H1 (cell line): ENCODE data around the gene DUSP12. TPM values are rescaled to one million over a fixed set of nuclear protein-coding genes. Genes with fewer than 3 reads are reported as not detected.

ENCODE experiments used
- CTCF ChIA-PET: fragments of 300-600 bp; sonication (Branson Sonifier 250); formaldehyde crosslinking; loops from one replicate; lab custom pipeline; 2021; ENCODE audit not compliant: partially characterized antibody; lab: Charles Lee
- POLR2A ChIA-PET: fragments of 300-600 bp; sonication (Branson Sonifier 250); formaldehyde crosslinking; loops from one replicate; lab custom pipeline; 2021; ENCODE audit warnings: inconsistent platforms; ENCODE audit not compliant: partially characterized antibody; lab: Charles Lee
- DNase-seq, 2 experiments: peaks; one replicate each; pipeline versions ENCODE4 v3.0.0 to v3.0.0-alpha.2; 2010 to 2022; ENCODE audit warnings: low spot score in 2 of 2, low read depth in 1 of 2, mixed read lengths in 1 of 2
- FAIRE-seq: peaks from 2 replicates; lab custom pipeline; 2011; peaks lifted over from hg19 to GRCh38; lab: Jason Lieb, UNC
- H2AFZ ChIP-seq: 2 replicates; pipeline ENCODE4 v1.8.1; 2012; ENCODE audit warnings: low read length, inconsistent platforms
- H2AK5ac ChIP-seq: 2 replicates; pipeline ENCODE4 v1.6.1; 2013; ENCODE audit warnings: low read depth, low read length
- H2BK120ac ChIP-seq: replicated peaks from 2 replicates; pipeline ENCODE3; 2013; ENCODE audit warnings: low read depth, low read length, inconsistent platforms
- H2BK12ac ChIP-seq: 2 replicates; pipeline ENCODE4 v1.6.1; 2013; ENCODE audit warnings: low read depth, low read length
- H2BK15ac ChIP-seq: 2 replicates; pipeline ENCODE4 v1.6.1; 2013; ENCODE audit warnings: low read length
- H2BK20ac ChIP-seq: 2 replicates; pipeline ENCODE4 v1.6.1; 2013; ENCODE audit warnings: low read length
- H2BK5ac ChIP-seq: 2 replicates; pipeline ENCODE4 v1.6.1; 2013; ENCODE audit warnings: low read depth, low read length
- H3K14ac ChIP-seq: 2 replicates; pipeline ENCODE4 v1.6.1; 2013; ENCODE audit warnings: inconsistent platforms; ENCODE audit not compliant: insufficient read length
- H3K18ac ChIP-seq: 2 replicates; pipeline ENCODE4 v1.6.1; 2013; ENCODE audit warnings: low read length; ENCODE audit errors: extremely low read depth
- H3K23ac ChIP-seq: 2 replicates; pipeline ENCODE4 v1.6.1; 2013; ENCODE audit warnings: inconsistent platforms; ENCODE audit not compliant: insufficient read length
- H3K23me2 ChIP-seq: 2 replicates; pipeline ENCODE4 v1.6.1; 2013; ENCODE audit warnings: low read depth, low read length
- H3K27ac ChIP-seq: 2 replicates; pipeline ENCODE4 v1.6.1; 2011; ENCODE audit warnings: low read depth, low read length, inconsistent platforms
- H3K27me3 ChIP-seq, 4 experiments: replicated peaks in 1 of 4; 1 replicate in 1 of 4; 2 replicates in 3 of 4; pipeline versions ENCODE4 v1.6.1 to v1.8.1; 2011 to 2013; ENCODE audit warnings: low read length in 3 of 4, mild to moderate bottlenecking in 3 of 4, inconsistent platforms in 2 of 4, mixed read lengths in 2 of 4, moderate library complexity in 1 of 4; ENCODE audit not compliant: control insufficient read depth in 3 of 4, insufficient read depth in 3 of 4; ENCODE audit errors: extremely low read depth in 1 of 4
- H3K36me3 ChIP-seq, 4 experiments: 2 replicates each; pipeline versions ENCODE4 v1.6.1 to v1.8.1; 2011 to 2013; ENCODE audit warnings: mild to moderate bottlenecking in 4 of 4, low read length in 3 of 4, moderate library complexity in 2 of 4, control low read depth in 1 of 4, inconsistent platforms in 1 of 4; ENCODE audit not compliant: insufficient read depth in 4 of 4, control insufficient read depth in 2 of 4
- H3K4ac ChIP-seq: replicated peaks from 2 replicates; pipeline ENCODE3; 2013; ENCODE audit warnings: low read length, low read depth, mixed read lengths, inconsistent platforms; ENCODE audit not compliant: insufficient read length
- H3K4me1 ChIP-seq, 4 experiments: replicated peaks in 1 of 4; 1 replicate in 1 of 4; 2 replicates in 3 of 4; pipeline versions ENCODE4 v1.6.1 to v1.8.1; 2011 to 2013; ENCODE audit warnings: low read length in 3 of 4, inconsistent platforms in 2 of 4, mixed read lengths in 1 of 4; ENCODE audit not compliant: insufficient read depth in 4 of 4, control insufficient read depth in 3 of 4
- H3K4me2 ChIP-seq, 2 experiments: 2 replicates each; pipeline versions ENCODE4 v1.6.1 to v1.8.1; 2011 to 2013; ENCODE audit warnings: low read depth in 2 of 2, low read length in 2 of 2, control low read depth in 1 of 2, inconsistent platforms in 1 of 2, mild to moderate bottlenecking in 1 of 2; ENCODE audit not compliant: insufficient read depth in 1 of 2
- H3K4me3 ChIP-seq, 4 experiments: fragments of 200-600, 300-600 bp in 1 of 4; sonication (generic), shearing (Covaris generic), sonication (Bioruptor Twin) in 1 of 4; 2 replicates each; pipeline versions ENCODE4 v1.5.1 to v1.8.1; 2011 to 2016; ENCODE audit warnings: low read length in 4 of 4, low read depth in 3 of 4, control low read depth in 2 of 4, inconsistent platforms in 2 of 4, mild to moderate bottlenecking in 2 of 4, mixed read lengths in 1 of 4, moderate library complexity in 1 of 4; ENCODE audit not compliant: insufficient read depth in 2 of 4; ENCODE audit errors: extremely low read depth in 1 of 4
- H3K56ac ChIP-seq: replicated peaks from 2 replicates; pipeline ENCODE3; 2013; ENCODE audit warnings: low read depth, mild to moderate bottlenecking, mixed read lengths, low read length, inconsistent platforms; ENCODE audit not compliant: insufficient read length
- H3K79me1 ChIP-seq: 2 replicates; pipeline ENCODE4 v1.6.1; 2013; ENCODE audit warnings: low read depth, low read length, control low read depth
- H3K79me2 ChIP-seq, 2 experiments: 2 replicates each; pipeline versions ENCODE4 v1.6.1 to v1.8.1; 2012 to 2013; ENCODE audit warnings: low read length in 2 of 2, mild to moderate bottlenecking in 2 of 2, inconsistent platforms in 1 of 2; ENCODE audit not compliant: insufficient read depth in 2 of 2, control insufficient read depth in 1 of 2
- H3K9ac ChIP-seq, 4 experiments: replicated peaks in 1 of 4; 1 replicate in 1 of 4; 2 replicates in 3 of 4; pipeline versions ENCODE4 v1.6.1 to v1.8.1; 2011 to 2013; ENCODE audit warnings: low read depth in 3 of 4, low read length in 3 of 4, control low read depth in 2 of 4, mild to moderate bottlenecking in 2 of 4, moderate library complexity in 2 of 4, inconsistent platforms in 1 of 4; ENCODE audit errors: extremely low read depth in 1 of 4
- H3K9me3 ChIP-seq, 2 experiments: 2 replicates each; pipeline versions ENCODE4 v1.6.1 to v1.8.1; 2012 to 2013; ENCODE audit warnings: mild to moderate bottlenecking in 2 of 2, moderate library complexity in 2 of 2, control low read depth in 1 of 2, inconsistent platforms in 1 of 2, low read depth in 1 of 2, low read length in 1 of 2, mixed read lengths in 1 of 2; ENCODE audit not compliant: insufficient read depth in 2 of 2
- H4K20me1 ChIP-seq, 2 experiments: replicated peaks in 1 of 2; 2 replicates each; pipeline versions ENCODE3 to v1.8.1; 2011 to 2013; ENCODE audit warnings: inconsistent platforms in 2 of 2, low read length in 2 of 2, mild to moderate bottlenecking in 1 of 2; ENCODE audit not compliant: insufficient read depth in 2 of 2, control insufficient read depth in 1 of 2
- H4K5ac ChIP-seq: 2 replicates; pipeline ENCODE4 v1.6.1; 2013; ENCODE audit warnings: low read length, low read depth, mixed read lengths, inconsistent platforms; ENCODE audit not compliant: insufficient read length
- H4K8ac ChIP-seq: 2 replicates; pipeline ENCODE4 v1.8.0; 2013; ENCODE audit warnings: mild to moderate bottlenecking, moderate library complexity, low read length, inconsistent platforms; ENCODE audit not compliant: insufficient read depth; ENCODE audit errors: extremely low read depth
- H4K91ac ChIP-seq: replicated peaks from 2 replicates; pipeline ENCODE3; 2013; ENCODE audit warnings: low read length, mixed read lengths, inconsistent platforms; ENCODE audit not compliant: insufficient read length
- BACH1 ChIP-seq: IDR thresholded peaks from 2 replicates; pipeline ENCODE4 v1.6.1; 2012; ENCODE audit warnings: low read length, improper control_type of control experiment
- CEBPB ChIP-seq: IDR thresholded peaks from 2 replicates; pipeline ENCODE4 v1.6.1; 2012; ENCODE audit warnings: low read depth, low read length
- CREB1 ChIP-seq: IDR thresholded peaks from 2 replicates; pipeline ENCODE4 v1.6.1; 2012; ENCODE audit warnings: inconsistent platforms
- CTBP2 ChIP-seq: IDR thresholded peaks from 2 replicates; pipeline ENCODE4 v1.7.0; 2011; ENCODE audit warnings: borderline replicate concordance, mild to moderate bottlenecking, moderate library complexity, mixed read lengths, low read length; ENCODE audit not compliant: insufficient read depth, insufficient read length
- EP300 ChIP-seq, 2 experiments: IDR thresholded peaks; 1 replicate in 1 of 2; 2 replicates in 1 of 2; pipeline ENCODE4 v1.6.1; 2011 to 2012; ENCODE audit warnings: low read depth in 2 of 2, low read length in 2 of 2, mild to moderate bottlenecking in 2 of 2, borderline replicate concordance in 1 of 2, inconsistent platforms in 1 of 2, moderate library complexity in 1 of 2
- GTF2F1 ChIP-seq: IDR thresholded peaks from 2 replicates; pipeline ENCODE4 v1.6.1; 2012; ENCODE audit warnings: low read depth, low read length, improper control_type of control experiment, borderline replicate concordance
- HDAC2 ChIP-seq, 2 experiments: fragments of 300-600 bp in 1 of 2; sonication (generic) in 1 of 2; IDR thresholded peaks; 2 replicates each; pipeline ENCODE4 v1.6.1; 2011 to 2012; ENCODE audit warnings: low read depth in 2 of 2, low read length in 2 of 2, mild to moderate bottlenecking in 2 of 2, moderate library complexity in 2 of 2, borderline replicate concordance in 1 of 2, inconsistent platforms in 1 of 2
- HDAC6 ChIP-seq: IDR thresholded peaks from one replicate; pipeline ENCODE4 v1.7.1; 2012; ENCODE audit warnings: low read depth, mild to moderate bottlenecking, inconsistent platforms, low read length, moderate library complexity
- JUN ChIP-seq: IDR thresholded peaks from 2 replicates; pipeline ENCODE4 v1.6.1; 2011; ENCODE audit warnings: low read depth, mild to moderate bottlenecking, improper control_type of control experiment, low read length
- KDM1A ChIP-seq: fragments of 200-600, 300-600 bp; sonication (generic); IDR thresholded peaks from 2 replicates; pipeline ENCODE4 v1.7.1; 2016; ENCODE audit warnings: mild to moderate bottlenecking, low read length, borderline replicate concordance
- NRF1 ChIP-seq: IDR thresholded peaks from 2 replicates; pipeline ENCODE4 v1.6.1; 2011; ENCODE audit warnings: mild to moderate bottlenecking, low read depth, low read length, improper control_type of control experiment
- PHF8 ChIP-seq: fragments of 200-600 bp; sonication (generic); conservative IDR thresholded peaks from 2 replicates; pipeline ENCODE4 v1.7.1; 2012; ENCODE audit warnings: low read depth, mild to moderate bottlenecking, inconsistent platforms, low read length, moderate library complexity
- POU5F1 ChIP-seq: IDR thresholded peaks from 2 replicates; pipeline ENCODE4 v1.6.1; 2011; ENCODE audit warnings: low read depth, mild to moderate bottlenecking, low read length, moderate library complexity
- RFX5 ChIP-seq: IDR thresholded peaks from 2 replicates; pipeline ENCODE4 v1.6.1; 2011; ENCODE audit warnings: low read depth, low read length, improper control_type of control experiment, borderline replicate concordance
- TEAD4 ChIP-seq: IDR thresholded peaks from 2 replicates; pipeline ENCODE4 v1.6.1; 2012; ENCODE audit warnings: low read depth, low read length, inconsistent platforms, mixed read lengths
- WGBS, 2 experiments: shearing (Covaris generic) in 1 of 2; methylation state at CpG; one replicate each; pipeline versions ENCODE4 v1.1.6 to v1.1.7; 2013 to 2015; ENCODE audit warnings: low lambda C conversion rate in 2 of 2, mixed read lengths in 2 of 2, inconsistent platforms in 1 of 2, low coverage in 1 of 2, missing lambda C conversion rate in 1 of 2; ENCODE audit not compliant: insufficient replicate concordance in 2 of 2, insufficient coverage in 1 of 2, insufficient read length in 1 of 2; ENCODE audit errors: extremely low coverage in 1 of 2, missing lambda C conversion rate in 1 of 2; 5-methylcytosine and 5-hydroxymethylcytosine counted together
- polyA plus RNA-seq, 7 experiments: library from polyadenylated mRNA; depleted of rRNA in 3 of 7; stranded (reverse) in 5 of 7; unstranded in 2 of 7; fragments of >200 nt in 5 of 7; fragments of 200-250 nt in 2 of 7; gene quantifications; 1 replicate in 5 of 7; 2 replicates in 1 of 7; 4 replicates in 1 of 7; pipeline versions ENCODE4 v1.2.1 to v1.2.3, GENCODE V29; 2011 to 2013; ENCODE audit warnings: missing spikeins in 2 of 7, mixed read lengths in 2 of 7
- total RNA-seq: library from RNA; stranded (reverse); fragmentation: NEBNext Ultra II Directional; extraction: Animal tissue kit (Norgen Biotek cat#: 25700); gene quantifications from 2 replicates; pipeline ENCODE4 v1.2.1, GENCODE V29; 2021

The DUSP12 gene
- total and polyA plus RNA-seq, 2 of the 8 experiments (the other 6 are each of a cell fraction or from before 2014, with no cell fraction given) = 27.6 to 33.9 TPM

- H3K56ac ChIP-seq = no peak overlapping the region
- H2AFZ ChIP-seq = no peak overlapping the region
- no peak overlapping the region for H3K9ac ChIP-seq
- no peak overlapping the region for H3K18ac ChIP-seq
- H4K5ac ChIP-seq = no peak overlapping the region
- H2BK15ac ChIP-seq = no peak overlapping the region
- no peak overlapping the region for H3K4me3 ChIP-seq
- H3K4me1 ChIP-seq = no peaks in the 10 kb centered on the region
- H3K79me2 ChIP-seq = peaks cover 0 to 4% of the 10 kb centered on the region in 2 experiments; a peak in 1 of 4 replicates
- no peak overlapping the region for H3K4me2 ChIP-seq
- DNase-seq (no peak), FAIRE-seq (no peak)
- no peak overlapping the region for H2BK20ac ChIP-seq
- ChIA-PET CTCF (interaction anchor here (1.0 to 1.2 kb wide), 2 partner anchors 21 to 266 kb away, joined by 3 read pairs; partner anchors contain the start of gene DUSP12), POLR2A (no interaction called here)
- no peak overlapping the region for H2AK5ac ChIP-seq
- H3K14ac ChIP-seq = no peak overlapping the region
- 91% methylated on average over 3 of the region's 3 CpGs; no CpG with 5 or more reads in 1 of the 2 experiments for WGBS, 2 experiments
- H3K23ac ChIP-seq = no peak overlapping the region
- no peaks in the 10 kb centered on the region for H3K27me3 ChIP-seq
- no peaks in the 10 kb centered on the region; the same call in 1 of the 2 replicates for H3K23me2 ChIP-seq
- H2BK120ac ChIP-seq = no peak overlapping the region
- H3K9me3 ChIP-seq = no peaks in the 10 kb centered on the region
- no peak overlapping the region for H2BK12ac ChIP-seq
- H3K36me3 ChIP-seq = no peaks in the 10 kb centered on the region
- H3K79me1 ChIP-seq = no peaks in the 10 kb centered on the region; the same call in 1 of the 2 replicates
- no peak overlapping the region for H4K8ac ChIP-seq
- H2BK5ac ChIP-seq = no peak overlapping the region
- no peak overlapping the region for H3K4ac ChIP-seq
- H4K20me1 ChIP-seq = no peaks in the 10 kb centered on the region
- no peak overlapping the region for H3K27ac ChIP-seq
- H4K91ac ChIP-seq = no peak overlapping the region
- no peak for TF ChIP-seq CTBP2
- no peak for TF ChIP-seq NRF1
- no peak for TF ChIP-seq EP300 (IDR thresholded peaks at IDR 0.05; ENCODE audit: borderline replicate concordance in 1 of 2, low read depth in 2 of 2, low read length in 2 of 2)
- TF ChIP-seq HDAC2 (IDR thresholded peaks at IDR 0.05; ENCODE audit: borderline replicate concordance in 1 of 2, low read depth in 2 of 2, low read length in 2 of 2) = no peak
- no peak for TF ChIP-seq POU5F1
- TF ChIP-seq JUN = no peak
- no peak for TF ChIP-seq KDM1A
- no peak for TF ChIP-seq CREB1
- no peak for TF ChIP-seq HDAC6
- no peak for TF ChIP-seq RFX5
- TF ChIP-seq PHF8 = no peak
- TF ChIP-seq CEBPB = no peak
- no peak for TF ChIP-seq TEAD4
- no peak for TF ChIP-seq GTF2F1
- no peak for TF ChIP-seq BACH1
Measured at GRCh38 chr1:161770250-161770649, 20.7 kb downstream of the DUSP12 start.
